HCT116 (cell line): ENCODE data around the gene PLEKHA8.

ENCODE experiments used
- CTCF ChIP-seq, 3 experiments: fragments of 200-600 bp in 1 of 3; sonication (generic) in 1 of 3; IDR thresholded peaks in 2 of 3; conservative IDR thresholded peaks in 1 of 3; 2 replicates each; pipeline ENCODE4 v1.5.1; 2012 to 2017; ENCODE audit warnings: low read depth in 2 of 3, low read length in 2 of 3, antibody characterized with exemption in 1 of 3, borderline replicate concordance in 1 of 3, control low read depth in 1 of 3, mild to moderate bottlenecking in 1 of 3, mixed read lengths in 1 of 3, mixed run types in 1 of 3, moderate library complexity in 1 of 3; ENCODE audit not compliant: insufficient read depth in 1 of 3
- JUND ChIP-seq: IDR thresholded peaks from 2 replicates; pipeline ENCODE4 v1.6.1; 2012
- POLR2A ChIP-seq: IDR thresholded peaks from 2 replicates; pipeline ENCODE4 v1.7.0; 2011; ENCODE audit warnings: borderline replicate concordance; ENCODE audit not compliant: insufficient read depth, insufficient read length; ENCODE audit errors: extremely low read depth
- SRF ChIP-seq: IDR thresholded peaks from 2 replicates; pipeline ENCODE4 v1.6.1; 2012; ENCODE audit warnings: low read depth
- YY1 ChIP-seq: IDR thresholded peaks from 2 replicates; pipeline ENCODE4 v1.6.1; 2011; ENCODE audit warnings: low read length, low read depth, moderate library complexity, mild to moderate bottlenecking; ENCODE audit not compliant: insufficient replicate concordance; ENCODE audit errors: extremely low read depth
- ZNF274 ChIP-seq: fragments of 200-500 bp; sonication (Bioruptor generic); IDR thresholded peaks from 2 replicates; pipeline ENCODE4 v1.6.1; 2014; ENCODE audit warnings: mild to moderate bottlenecking, low read depth, low read length, inconsistent platforms

GRCh38 chr7:30113144-30113543 lies 84.9 kb downstream of the PLEKHA8 start:
- TF ChIP-seq CTCF (IDR thresholded peaks at IDR 0.05 in 2 of 3, conservative IDR thresholded peaks at IDR 0.05 in 1 of 3; ENCODE audit: borderline replicate concordance in 1 of 3, insufficient read depth in 1 of 3, low read depth in 2 of 3, low read length in 2 of 3), result no peak
- TF ChIP-seq POLR2A, result no peak
- TF ChIP-seq JUND, result no peak
- TF ChIP-seq YY1, result no peak
- TF ChIP-seq SRF, result no peak
- TF ChIP-seq ZNF274, result no peak
